GM19324 (cell line): ENCODE data around the gene N4BP2L2.

Experiments used
- ATAC-seq: cut with Tn5 transposase; IDR thresholded peaks from one replicate; pipeline ENCODE4 v1.9.1; 2021; ENCODE audit warnings: mild to moderate bottlenecking, moderate library complexity; ENCODE audit not compliant: unreplicated experiment, low FRiP score

N4BP2L2 gene

DNA sequence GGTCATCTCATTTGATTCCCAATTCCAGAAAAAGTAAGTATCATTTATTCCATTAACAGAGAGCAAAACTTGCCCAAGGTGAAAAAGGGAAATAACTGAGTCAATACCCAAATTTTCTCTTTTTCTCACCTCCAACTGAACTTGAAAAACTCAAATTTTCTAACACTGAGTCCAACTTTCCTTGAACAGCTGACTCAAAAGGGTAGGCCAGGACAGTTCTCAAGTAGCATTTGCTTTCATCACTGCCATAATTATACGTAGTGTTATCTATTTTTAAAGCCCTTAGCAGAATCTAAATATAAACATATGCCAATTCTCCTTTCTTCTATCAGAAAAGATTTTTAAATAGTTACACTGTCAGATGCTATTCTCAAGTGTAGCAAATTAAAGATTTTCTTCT is 3.5 kb downstream of the N4BP2L2 start:
- no peak for ATAC-seq

- ATAC-seq = peak; percentile 64
Measured at GRCh38 chr13:32530841-32531253, 7.7 kb downstream of the N4BP2L2 start.

GRCh38 chr13:32528358-32528757 is 10.2 kb downstream of the N4BP2L2 start:
- no peak for ATAC-seq

GRCh38 chr13:32527151-32527550 is 11.4 kb downstream of the N4BP2L2 start:
- ATAC-seq = no peak

DNA sequence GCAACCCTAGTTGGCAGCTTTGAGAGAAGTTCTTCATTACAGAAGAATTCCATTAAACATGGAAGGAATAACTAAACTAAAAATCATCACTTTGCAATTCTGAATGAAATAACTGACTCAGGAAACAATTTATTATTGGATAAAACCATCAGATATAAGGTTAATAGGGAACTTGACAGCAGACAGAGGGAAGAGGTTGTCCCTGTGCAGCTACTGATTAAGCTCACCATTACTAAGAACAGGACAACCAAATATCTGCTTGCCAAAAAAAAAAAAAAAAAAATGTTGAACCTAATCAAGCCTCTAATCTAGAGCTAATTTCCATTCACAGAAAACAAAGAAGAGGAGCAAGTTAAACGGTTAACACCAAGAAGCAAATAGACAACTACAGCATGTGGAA is 12.8 kb downstream of the N4BP2L2 start:
- ATAC-seq = no peak

- ATAC-seq = no peak
Measured at GRCh38 chr13:32515246-32515645, 23.3 kb downstream of the N4BP2L2 start.

DNA sequence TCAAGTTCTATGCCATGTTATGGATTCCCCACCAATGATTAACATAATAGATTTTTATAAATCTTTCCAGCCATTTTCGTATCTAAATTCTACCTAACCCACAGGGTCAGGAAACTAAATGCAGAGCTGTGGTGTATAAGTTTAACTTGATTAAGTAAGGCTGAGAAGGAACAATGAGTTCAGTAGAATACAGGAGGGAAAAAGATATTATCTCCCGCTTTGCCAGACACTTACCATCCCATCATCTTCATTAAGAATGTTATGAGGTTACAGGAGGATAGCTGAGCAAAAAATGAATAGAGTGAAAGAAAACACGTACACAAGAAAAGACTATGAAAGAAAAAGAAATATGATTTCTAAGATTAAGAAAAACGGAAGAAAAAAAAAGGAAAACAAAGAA is 27.1 kb downstream of the N4BP2L2 start:
- no peak for ATAC-seq

GRCh38 chr13:32504876-32505275 is 33.7 kb downstream of the N4BP2L2 start:
- no peak for ATAC-seq

DNA sequence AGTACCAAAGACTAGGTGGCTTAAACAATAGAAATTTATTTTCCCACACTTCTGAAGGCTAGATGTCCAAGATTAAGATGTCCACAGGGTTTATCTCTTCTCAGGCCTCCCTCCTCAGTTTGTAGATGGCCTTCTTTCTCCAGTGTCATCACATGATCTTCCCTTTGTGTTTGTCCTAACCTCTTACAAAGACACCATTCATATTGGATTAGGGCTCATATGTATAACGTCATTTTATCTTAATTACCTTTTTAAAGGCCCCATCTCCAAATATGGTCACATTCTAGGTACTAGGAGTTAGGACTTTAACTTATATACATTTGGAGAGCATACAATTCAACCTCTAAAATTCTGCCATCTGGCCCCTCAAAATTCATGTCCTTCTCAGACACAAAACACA is 34.3 kb downstream of the N4BP2L2 start:
- ATAC-seq = no peak

- ATAC-seq = no peak
Measured at GRCh38 chr13:32503727-32504126, 34.9 kb downstream of the N4BP2L2 start.

GRCh38 chr13:32501064-32501463 is 37.5 kb downstream of the N4BP2L2 start:
- no peak for ATAC-seq

- no peak for ATAC-seq
Measured at GRCh38 chr13:32499538-32500210, 38.9 kb downstream of the N4BP2L2 start.

DNA sequence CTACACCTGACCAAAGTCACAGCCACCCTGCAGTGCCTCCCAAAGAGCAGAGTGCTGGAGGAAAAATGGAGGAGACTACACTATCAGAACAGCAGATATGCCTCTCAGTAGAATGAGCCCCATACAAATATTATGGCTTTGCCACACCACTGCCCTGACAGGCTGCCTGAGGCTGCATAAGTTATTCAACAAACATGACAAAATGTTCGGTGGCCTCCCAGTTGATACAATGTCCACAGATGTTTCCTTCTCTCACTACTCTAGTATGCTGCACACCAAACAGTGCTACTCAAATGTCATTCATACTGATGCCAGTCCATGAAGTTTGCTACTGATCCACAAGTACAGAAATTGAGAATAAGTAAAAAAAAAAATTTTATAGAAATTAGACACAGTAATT is 41.0 kb downstream of the N4BP2L2 start:
- no peak for ATAC-seq

DNA sequence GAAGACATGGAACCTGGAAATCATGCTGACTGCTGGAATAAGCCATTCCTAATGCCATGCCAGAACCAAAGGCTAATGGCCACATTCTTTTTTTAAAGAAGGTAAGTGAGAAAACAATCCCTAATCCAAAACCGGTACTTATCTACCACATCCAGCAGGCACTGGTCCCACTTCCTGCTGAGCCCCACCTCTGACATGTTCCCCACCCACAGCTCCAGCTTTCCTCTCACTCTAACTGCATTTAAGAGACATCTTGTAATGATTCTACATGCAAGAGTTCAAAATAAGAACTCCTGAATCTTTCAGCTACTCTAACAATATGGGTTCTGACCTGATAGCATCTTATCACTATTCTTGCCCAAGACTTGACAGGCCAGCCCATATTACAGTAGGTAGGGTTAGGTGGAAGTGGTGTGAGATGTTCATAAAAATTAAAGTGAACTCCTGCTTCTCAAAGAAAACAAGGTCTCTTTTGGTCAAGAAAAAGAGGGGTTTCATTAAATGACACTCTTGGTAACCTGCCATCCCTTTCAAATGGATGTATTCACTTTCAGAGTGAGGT is 41.9 kb downstream of the N4BP2L2 start:
- no peak for ATAC-seq

DNA sequence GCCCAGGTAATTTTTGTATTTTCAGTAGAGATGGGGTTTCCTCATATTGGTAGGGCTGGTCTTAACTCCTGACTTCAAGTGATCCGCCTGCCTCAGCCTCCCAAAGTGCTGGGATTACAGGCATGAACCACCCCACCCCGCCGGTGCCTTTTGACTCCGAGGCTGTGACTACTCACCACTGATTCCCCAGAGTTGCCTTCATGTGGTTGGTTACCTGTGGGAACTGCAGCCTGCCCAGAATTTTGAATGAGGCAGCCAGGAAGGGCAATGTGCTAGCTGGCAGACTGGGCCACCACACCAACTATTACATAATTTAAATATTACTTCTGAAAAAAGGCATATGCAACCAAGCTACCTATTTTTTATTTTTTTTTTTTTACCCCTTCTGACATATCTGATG is 42.8 kb downstream of the N4BP2L2 start:
- no peak for ATAC-seq

- ATAC-seq = no peak
Measured at GRCh38 chr13:32495429-32495828, 43.2 kb downstream of the N4BP2L2 start.

DNA sequence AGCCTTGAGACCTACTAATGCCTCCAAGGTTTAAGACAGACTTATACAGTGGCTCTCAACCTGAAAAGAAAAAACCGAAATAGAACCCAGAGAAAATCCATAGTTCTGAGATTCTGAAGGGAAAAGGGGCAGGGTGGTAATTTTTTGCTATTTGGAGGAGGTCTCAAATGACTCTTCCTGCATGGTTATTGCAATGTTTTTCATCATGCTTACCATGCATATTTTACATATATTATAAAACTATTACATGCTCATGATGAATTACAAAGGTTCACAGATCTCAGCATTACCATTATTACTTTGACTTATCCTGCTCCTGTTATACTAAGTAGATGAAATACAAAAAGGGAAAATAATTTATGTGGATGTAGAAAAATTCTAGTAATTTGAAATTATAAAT is 47.6 kb downstream of the N4BP2L2 start:
- ATAC-seq = no peak

DNA sequence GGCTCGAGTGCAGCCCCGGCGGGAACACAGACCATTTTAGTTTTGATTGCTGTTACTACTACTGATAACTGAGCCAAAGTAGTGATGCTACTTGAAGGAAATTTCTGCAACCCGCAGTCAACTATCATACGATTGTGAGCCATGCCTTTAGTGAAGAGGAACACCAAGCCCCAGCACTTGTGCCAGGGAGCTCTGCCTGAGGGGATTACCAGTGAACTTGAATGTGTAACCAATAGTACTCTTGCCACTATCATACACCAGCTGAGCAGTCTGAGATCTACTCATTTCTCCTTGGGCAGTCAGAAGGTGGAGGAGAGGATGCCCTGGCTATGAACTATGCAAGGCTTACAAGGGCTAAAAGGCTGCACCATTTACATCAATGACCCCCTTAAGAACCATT is 61.7 kb downstream of the N4BP2L2 start:
- ATAC-seq = no peak

- no peak for ATAC-seq
Measured at GRCh38 chr13:32476021-32476731, 62.4 kb downstream of the N4BP2L2 start.

DNA sequence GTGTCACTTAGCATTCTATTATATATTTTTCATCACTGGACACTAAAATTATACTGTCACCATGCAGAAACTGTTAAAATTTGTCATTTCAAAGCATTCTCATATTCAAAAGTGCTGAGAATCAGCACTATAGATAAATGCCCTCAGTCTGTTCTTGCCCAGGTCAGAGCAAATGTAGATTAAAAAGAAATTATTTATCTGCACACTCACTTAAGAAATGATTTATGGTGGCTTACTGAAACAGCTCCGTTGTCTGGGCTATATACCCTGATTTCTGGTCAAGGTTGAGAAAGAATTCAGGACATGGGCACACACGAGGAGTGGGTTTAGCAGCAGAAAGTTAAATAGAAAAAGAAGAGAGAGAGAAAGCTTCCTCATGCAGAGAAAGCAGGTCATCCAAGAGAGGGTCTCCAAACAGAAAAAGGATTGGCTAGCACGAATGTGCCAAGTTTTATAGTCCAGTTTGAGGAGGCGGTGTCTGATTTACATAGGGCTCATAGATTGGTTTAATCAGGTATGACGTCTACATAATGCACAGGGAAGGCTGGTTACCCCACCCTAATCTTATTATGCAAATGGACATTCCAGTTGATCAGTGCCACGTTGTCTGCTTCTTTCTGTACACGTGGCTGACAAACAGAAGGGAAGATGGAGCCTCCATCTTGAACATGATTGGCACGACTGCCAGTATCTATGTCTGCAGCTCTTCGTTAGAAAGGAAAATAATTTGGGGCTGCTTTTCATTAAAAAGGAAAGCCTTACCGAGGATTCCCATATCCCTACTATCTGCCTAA is 63.4 kb downstream of the N4BP2L2 start:
- no peak for ATAC-seq

DNA sequence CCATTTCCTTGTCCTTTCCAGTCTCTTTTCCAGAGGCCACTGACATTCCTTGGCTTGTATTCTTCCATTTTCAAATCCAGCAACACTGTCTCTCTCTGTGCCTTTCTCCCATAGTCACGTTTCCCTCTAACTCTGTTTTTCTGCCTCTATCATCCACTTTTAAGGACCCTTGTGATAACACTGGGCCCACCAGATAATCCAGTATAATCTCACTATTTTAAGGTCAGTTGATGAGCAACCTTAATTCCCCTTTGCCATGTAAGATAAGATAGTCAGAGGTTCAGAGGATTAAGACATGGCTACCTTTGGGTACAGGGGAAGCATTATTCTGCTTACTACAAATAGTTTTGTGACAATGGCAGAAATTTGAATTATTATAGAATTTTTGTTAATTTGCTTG is 64.9 kb downstream of the N4BP2L2 start:
- ATAC-seq = no peak
